ENCODE measurements around the gene SBF1.
"Not testable (repeated sequence)": the region's sequence is repeated elsewhere in the genome, so short reads cannot be mapped to it uniquely, and the experiment has no call there.

The SBF1 gene

GRCh38 chr22:50398831-50399648 is 75.8 kb downstream of the SBF1 start:
- peaks cover 25% of the 10 kb centered on the region; the same call in 1 of the 2 replicates for H3K36me3 ChIP-seq (ENCODE audit: insufficient read depth, low read length)
- peaks cover 13% of the 10 kb centered on the region for H3K4me1 ChIP-seq (ENCODE audit: insufficient read depth, low read length, poor library complexity, severe bottlenecking)
- H3K27me3 ChIP-seq (ENCODE audit: insufficient read depth, low read length, poor library complexity, severe bottlenecking) = no peaks in the 10 kb centered on the region
- H3K4me2 ChIP-seq (ENCODE audit: low read depth, low read length, poor library complexity, severe bottlenecking) = no peak overlapping the region
- H3K9me2 ChIP-seq (replicated peaks; ENCODE audit: low read depth, low read length) = no peaks in the 10 kb centered on the region
- no peak overlapping the region for H3K9ac ChIP-seq (ENCODE audit: low read depth, low read length, poor library complexity, severe bottlenecking)
- no peaks in the 10 kb centered on the region for H4K20me1 ChIP-seq (ENCODE audit: insufficient read depth, low read length, poor library complexity, severe bottlenecking)
- no peak overlapping the region for H2AFZ ChIP-seq (ENCODE audit: low read length)
- no peak overlapping the region for H3K4me3 ChIP-seq (ENCODE audit: low read length, poor library complexity, severe bottlenecking)
- no peaks in the 10 kb centered on the region for H3K79me2 ChIP-seq (ENCODE audit: insufficient read depth, low read length)
- no peaks in the 10 kb centered on the region for H3F3A ChIP-seq (ENCODE audit: low read depth)
- H3K9me3 ChIP-seq (ENCODE audit: insufficient read depth, low read depth, low read length) = no peaks in the 10 kb centered on the region
- no peak for TF ChIP-seq CTCF (conservative IDR thresholded peaks at IDR 0.05; ENCODE audit: low read length)
- no peak for TF ChIP-seq EZH2phosphoT487 (IDR thresholded peaks at IDR 0.05; ENCODE audit: borderline replicate concordance)

GRCh38 chr22:50397371-50398060 is 77.3 kb downstream of the SBF1 start:
- not testable (repeated sequence) for H3K79me2 ChIP-seq (ENCODE audit: insufficient read depth, low read length); H3K4me3 ChIP-seq (ENCODE audit: low read length, poor library complexity, severe bottlenecking); H4K20me1 ChIP-seq (ENCODE audit: insufficient read depth, low read length, poor library complexity, severe bottlenecking); H3K9ac ChIP-seq (ENCODE audit: low read depth, low read length, poor library complexity, severe bottlenecking); H3K4me2 ChIP-seq (ENCODE audit: low read depth, low read length, poor library complexity, severe bottlenecking); H2AFZ ChIP-seq (ENCODE audit: low read length); H3K27me3 ChIP-seq (ENCODE audit: insufficient read depth, low read length, poor library complexity, severe bottlenecking); H3K9me3 ChIP-seq (ENCODE audit: insufficient read depth, low read depth, low read length); H3F3A ChIP-seq (ENCODE audit: low read depth); H3K9me2 ChIP-seq (replicated peaks; ENCODE audit: low read depth, low read length)
- peaks cover 25% of the 10 kb centered on the region; the same call in 1 of the 2 replicates for H3K36me3 ChIP-seq (ENCODE audit: insufficient read depth, low read length)
- H3K4me1 ChIP-seq (ENCODE audit: insufficient read depth, low read length, poor library complexity, severe bottlenecking) = peaks cover 13% of the 10 kb centered on the region

GRCh38 chr22:50396751-50397370 is 78.0 kb downstream of the SBF1 start:
- H3K9ac ChIP-seq (ENCODE audit: low read depth, low read length, poor library complexity, severe bottlenecking) = no peak overlapping the region
- peaks cover 13% of the 10 kb centered on the region for H3K4me1 ChIP-seq (ENCODE audit: insufficient read depth, low read length, poor library complexity, severe bottlenecking)
- H3K4me2 ChIP-seq (ENCODE audit: low read depth, low read length, poor library complexity, severe bottlenecking) = no peak overlapping the region
- no peak overlapping the region for H2AFZ ChIP-seq (ENCODE audit: low read length)
- peaks cover 25% of the 10 kb centered on the region; the same call in 1 of the 2 replicates for H3K36me3 ChIP-seq (ENCODE audit: insufficient read depth, low read length)
- no peaks in the 10 kb centered on the region for H3F3A ChIP-seq (ENCODE audit: low read depth)
- no peaks in the 10 kb centered on the region for H3K27me3 ChIP-seq (ENCODE audit: insufficient read depth, low read length, poor library complexity, severe bottlenecking)
- H3K4me3 ChIP-seq (ENCODE audit: low read length, poor library complexity, severe bottlenecking) = no peak overlapping the region
- no peaks in the 10 kb centered on the region for H3K9me3 ChIP-seq (ENCODE audit: insufficient read depth, low read depth, low read length)
- no peaks in the 10 kb centered on the region for H3K79me2 ChIP-seq (ENCODE audit: insufficient read depth, low read length)
- H3K9me2 ChIP-seq (replicated peaks; ENCODE audit: low read depth, low read length) = no peaks in the 10 kb centered on the region
- no peaks in the 10 kb centered on the region for H4K20me1 ChIP-seq (ENCODE audit: insufficient read depth, low read length, poor library complexity, severe bottlenecking)
- TF ChIP-seq EZH2phosphoT487 (IDR thresholded peaks at IDR 0.05; ENCODE audit: borderline replicate concordance) (no peak), CTCF (conservative IDR thresholded peaks at IDR 0.05; ENCODE audit: low read length) (no peak)

Data from Loucy (cell line).